Testis (tissue), 3 donors: ENCODE results near the gene CCDC158. TPM values are rescaled to one million over a fixed set of nuclear protein-coding genes. Genes with fewer than 3 reads are reported as not detected.

Experiments used
- DNase-seq: peaks from one replicate; pipeline ENCODE4 v3.0.0-alpha.2; 2019
- H3K27ac ChIP-seq, 2 donors: fragments of 200-600 bp; sonication (generic); one replicate each; pipeline ENCODE4 v1.5.1; 2019
- H3K27me3 ChIP-seq: fragments of 200-600 bp; sonication (generic); one replicate; pipeline ENCODE4 v1.5.1; 2019
- H3K36me3 ChIP-seq: fragments of 200-600 bp; sonication (generic); one replicate; pipeline ENCODE4 v1.5.1; 2017; ENCODE audit warnings: low read depth; ENCODE audit errors: missing control alignments
- H3K4me1 ChIP-seq: fragments of 200-600 bp; sonication (generic); one replicate; pipeline ENCODE4 v1.5.1; 2019
- H3K4me3 ChIP-seq, 2 donors: fragments of 200-600 bp; sonication (generic); one replicate each; pipeline ENCODE4 v1.5.1; 2017 to 2019
- H3K9me3 ChIP-seq: fragments of 200-600 bp; sonication (generic); one replicate; pipeline ENCODE4 v1.5.1; 2017
- CTCF ChIP-seq, 3 experiments: fragments of 450-650 bp in 2 of 3; fragments of 200-600 bp in 1 of 3; sonication (generic) in 1 of 3; IDR thresholded peaks; one replicate each; pipeline ENCODE4 v1.5.1; 2016 to 2019; ENCODE audit warnings: antibody characterized with exemption in 3 of 3, mild to moderate bottlenecking in 2 of 3, moderate library complexity in 1 of 3
- POLR2A ChIP-seq: fragments of 450-650 bp; IDR thresholded peaks from one replicate; pipeline ENCODE4 v1.6.1; 2017; ENCODE audit warnings: antibody characterized with exemption, mild to moderate bottlenecking, moderate library complexity
- WGBS, 2 donors: methylation state at CpG; one replicate each; pipeline ENCODE4 v1.1.5; 2018; 5-methylcytosine and 5-hydroxymethylcytosine counted together
- intact Hi-C: fragments of 100-400 bp; cut with DNase I; formaldehyde crosslinking; loops from one replicate; pipeline ENCODE4 v1.15.1; 2023; ENCODE audit warnings: low total_unique reads
- polyA plus RNA-seq: library from polyadenylated mRNA; stranded (reverse); fragments of 350-450 nt; fragmentation: Illumina TruSeq; extraction: RNeasy Lipid Tissue Mini Kit (QIAGEN cat#74804); gene quantifications from one replicate; pipeline ENCODE4 v1.2.3, GENCODE V29; 2014; ENCODE audit warnings: low read depth, low replicate concordance; ENCODE audit not compliant: insufficient read depth
- total RNA-seq, 2 donors: library from RNA; depleted of rRNA; stranded (reverse); fragments of >200 nt; gene quantifications; one replicate each; pipeline ENCODE4 v1.2.3, GENCODE V29; 2016

The CCDC158 gene
- total and polyA plus RNA-seq, 3 donors from 2014 or later: 20.0 to 51.9 (median 39.2) TPM

DNA sequence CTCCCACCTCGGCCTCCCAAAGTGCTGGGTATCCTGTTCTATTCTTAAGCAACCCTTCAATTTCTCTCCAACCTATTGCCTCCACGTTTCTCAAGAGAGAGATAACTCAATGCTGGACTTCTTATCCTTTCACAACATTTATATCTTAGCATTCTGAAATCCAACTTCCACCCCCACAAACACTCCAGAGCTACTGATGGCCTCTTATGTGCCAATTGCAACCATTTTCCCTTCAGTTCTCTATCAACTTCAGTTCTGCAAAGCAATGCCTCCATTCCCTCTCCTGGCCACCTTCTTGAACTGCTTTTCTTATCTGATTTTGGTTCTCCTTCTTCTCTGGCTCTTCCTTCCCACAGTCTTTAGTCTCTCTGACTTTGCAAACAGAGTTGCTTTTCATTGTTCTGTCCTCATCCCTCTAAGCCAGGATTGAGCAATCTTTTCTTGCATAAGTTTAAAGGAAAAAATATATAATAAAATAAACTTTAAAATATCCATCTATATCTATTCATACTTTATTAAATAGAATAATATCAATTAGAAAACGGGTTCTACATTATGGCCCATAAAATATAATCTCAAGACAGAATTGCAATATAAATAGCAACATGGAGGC, 118.0 kb downstream of the CCDC158 start:
- Histone ChIP-seq H3K4me3 (no peak overlapping the region), H3K27ac (no peak overlapping the region), H3K4me1 (peaks cover 8% of the 10 kb centered on the region), H3K36me3 (no peaks in the 10 kb centered on the region), H3K9me3 (no peaks in the 10 kb centered on the region), H3K27me3 (no peaks in the 10 kb centered on the region)
- TF ChIP-seq CTCF (IDR thresholded peaks at IDR 0.05) (no peak), POLR2A (no peak)
- intact Hi-C loops: no loop called here
- DNase-seq: no peak
- WGBS, 2 donors: 77 to 83% methylated on average over 3 of the region's 3 CpGs

GRCh38 chr4:76301775-76302162, 119.2 kb downstream of the CCDC158 start:
- Histone ChIP-seq H3K27me3 (no peaks in the 10 kb centered on the region), H3K9me3 (no peaks in the 10 kb centered on the region), H3K27ac (peak overlapping the region in 1 of 2 donors; percentile 41), H3K36me3 (no peaks in the 10 kb centered on the region), H3K4me3 (no peak overlapping the region), H3K4me1 (peaks cover 3% of the 10 kb centered on the region)
- intact Hi-C loops: no loop called here
- DNase-seq: no peak
- WGBS, 2 donors: 29 to 31% methylated on average over 1 of the region's 1 CpG
- no peak for TF ChIP-seq CTCF (IDR thresholded peaks at IDR 0.05)

DNA sequence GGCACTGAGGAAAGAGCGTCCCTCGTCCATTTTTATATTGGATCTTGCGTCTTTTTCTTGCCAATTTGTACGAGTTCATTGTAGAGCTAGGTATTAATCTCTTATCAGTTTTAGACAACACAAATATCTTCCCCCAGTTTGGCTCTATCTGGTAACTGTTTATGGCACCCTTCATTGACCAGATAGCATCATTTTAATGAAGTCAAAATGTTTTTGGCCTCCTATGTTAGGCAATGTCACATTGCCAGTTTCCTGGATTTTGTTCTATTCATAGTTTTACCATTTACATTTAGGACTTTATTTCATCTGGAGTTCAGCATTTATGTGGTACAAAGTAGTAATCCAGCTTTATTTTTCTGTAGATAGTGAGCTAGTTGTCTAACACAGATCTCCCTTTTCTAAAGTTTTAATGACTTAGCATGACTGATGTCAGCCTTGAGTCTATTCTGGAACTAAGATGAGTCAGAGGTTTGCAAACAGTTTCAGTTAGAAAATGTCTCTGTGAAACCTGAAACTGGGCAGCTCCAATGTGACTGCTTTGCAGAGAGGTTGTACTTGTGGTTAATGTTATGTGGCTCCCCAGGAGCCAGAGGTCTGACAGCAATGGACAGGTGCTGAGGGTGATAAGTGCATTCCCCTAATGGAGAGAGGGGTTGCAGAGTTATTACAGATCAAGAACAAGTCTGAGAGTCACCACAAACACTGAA, 119.7 kb downstream of the CCDC158 start:
- H3K9me3 ChIP-seq: no peaks in the 10 kb centered on the region
- H3K27ac ChIP-seq: peak overlapping the region in 1 of 2 donors; percentile 41
- TF ChIP-seq CTCF (IDR thresholded peaks at IDR 0.05) (no peak), POLR2A (no peak)
- H3K4me3 ChIP-seq: no peak overlapping the region
- H3K4me1 ChIP-seq: peaks cover 3% of the 10 kb centered on the region
- intact Hi-C loops: no loop called here
- H3K27me3 ChIP-seq: no peaks in the 10 kb centered on the region
- 85 to 91% methylated on average over 4 of the region's 4 CpGs for WGBS, 2 donors
- DNase-seq: no peak
- no peaks in the 10 kb centered on the region for H3K36me3 ChIP-seq

GRCh38 chr4:76300012-76300411, 120.9 kb downstream of the CCDC158 start:
- Histone ChIP-seq H3K27me3 (no peaks in the 10 kb centered on the region), H3K27ac (no peak overlapping the region), H3K36me3 (no peaks in the 10 kb centered on the region), H3K4me3 (no peak overlapping the region), H3K4me1 (peaks cover 3% of the 10 kb centered on the region), H3K9me3 (no peaks in the 10 kb centered on the region)
- DNase-seq: no peak
- WGBS, 2 donors: 68 to 72% methylated on average over 4 of the region's 4 CpGs
- intact Hi-C loops: no loop called here
- TF ChIP-seq CTCF (IDR thresholded peaks at IDR 0.05) (no peak), POLR2A (no peak)

GRCh38 chr4:76298227-76298626, 122.7 kb downstream of the CCDC158 start:
- no peak for DNase-seq
- Histone ChIP-seq H3K4me3 (no peak overlapping the region), H3K27ac (no peak overlapping the region), H3K9me3 (no peaks in the 10 kb centered on the region), H3K27me3 (no peaks in the 10 kb centered on the region), H3K36me3 (no peaks in the 10 kb centered on the region), H3K4me1 (peaks cover 3% of the 10 kb centered on the region)
- intact Hi-C loops: no loop called here
- TF ChIP-seq POLR2A (no peak), CTCF (IDR thresholded peaks at IDR 0.05) (no peak)
